Endothelial cell of umbilical vein (primary cell): ENCODE data around the gene ENHO. TPM values are rescaled to one million over a fixed set of nuclear protein-coding genes. Genes with fewer than 3 reads are reported as not detected.

ENCODE experiments used
- BruUV-seq: library from RNA; stranded (reverse); fragments of 400-500 nt; replicated peaks from 2 replicates; lab custom pipeline; 2021; lab: Mats Ljungman, UMichigan
- CTCF ChIA-PET: fragments of 300-600, 350-600 bp; sonication (Branson Sonifier 250); formaldehyde crosslinking; loops from one replicate; lab custom pipeline; 2021; ENCODE audit warnings: antibody characterized with exemption, inconsistent platforms; lab: Charles Lee
- POLR2A ChIA-PET: fragments of 300-600, 350-600 bp; sonication (Branson Sonifier 250); formaldehyde crosslinking; loops from one replicate; lab custom pipeline; 2021; ENCODE audit warnings: antibody characterized with exemption, inconsistent platforms; lab: Charles Lee
- DNase-seq: peaks from one replicate; pipeline ENCODE4 v3.0.0-alpha.2; 2011; ENCODE audit warnings: low read depth, low spot score
- FAIRE-seq: peaks from 2 replicates; lab custom pipeline; 2011; peaks lifted over from hg19 to GRCh38; lab: Jason Lieb, UNC
- H2AFZ ChIP-seq: 2 replicates; pipeline ENCODE4 v1.6.0; 2012; ENCODE audit warnings: low read depth, low read length, control low read depth, inconsistent platforms
- H3K27ac ChIP-seq: 2 replicates; pipeline ENCODE4 v1.5.1; 2011; ENCODE audit warnings: low read depth, mild to moderate bottlenecking, control low read depth, low read length, moderate library complexity; ENCODE audit not compliant: insufficient read depth
- H3K27me3 ChIP-seq, 2 experiments: 2 replicates each; pipeline versions ENCODE4 v1.6.0 to v1.6.1; 2011; ENCODE audit warnings: low read length in 2 of 2, mixed read lengths in 1 of 2; ENCODE audit not compliant: control insufficient read depth in 2 of 2, insufficient read depth in 2 of 2
- H3K36me3 ChIP-seq, 2 experiments: 2 replicates in 1 of 2; 3 replicates in 1 of 2; pipeline ENCODE4 v1.5.1; 2011; ENCODE audit warnings: low read length in 2 of 2, mild to moderate bottlenecking in 1 of 2, moderate library complexity in 1 of 2; ENCODE audit not compliant: control insufficient read depth in 2 of 2, insufficient read depth in 2 of 2; ENCODE audit errors: extremely low read depth in 1 of 2
- H3K4me1 ChIP-seq: 3 replicates; pipeline ENCODE4 v1.5.1; 2011; ENCODE audit warnings: mild to moderate bottlenecking, low read length; ENCODE audit not compliant: control insufficient read depth, insufficient read depth; ENCODE audit errors: extremely low read depth
- H3K4me2 ChIP-seq: 2 replicates; pipeline ENCODE4 v1.6.1; 2011; ENCODE audit warnings: low read length, control low read depth, mixed read lengths; ENCODE audit not compliant: insufficient read depth
- H3K4me3 ChIP-seq, 3 experiments: fragments of 200-600 bp in 1 of 3; sonication (generic), shearing (Covaris generic) in 1 of 3; replicated peaks in 1 of 3; 2 replicates each; pipeline ENCODE4 v1.5.1; 2011 to 2016; ENCODE audit warnings: control low read depth in 3 of 3, low read length in 3 of 3, mild to moderate bottlenecking in 2 of 3, inconsistent platforms in 1 of 3, low read depth in 1 of 3, moderate library complexity in 1 of 3; ENCODE audit not compliant: insufficient read depth in 1 of 3
- H3K79me2 ChIP-seq: 2 replicates; pipeline ENCODE4 v1.6.0; 2012; ENCODE audit warnings: low read length, inconsistent platforms; ENCODE audit not compliant: control insufficient read depth, insufficient read depth
- H3K9ac ChIP-seq: replicated peaks from 2 replicates; pipeline ENCODE3; 2011; ENCODE audit warnings: low read length, control low read depth; ENCODE audit not compliant: insufficient read depth; ENCODE audit errors: extremely low read depth
- H3K9me1 ChIP-seq: replicated peaks from 3 replicates; pipeline ENCODE4 v1.6.0; 2011; ENCODE audit warnings: mild to moderate bottlenecking, low read length; ENCODE audit not compliant: control insufficient read depth, insufficient read depth; ENCODE audit errors: extremely low read depth
- H3K9me3 ChIP-seq: replicated peaks from 2 replicates; pipeline ENCODE4 v1.5.1; 2012; ENCODE audit warnings: low read length, inconsistent platforms; ENCODE audit not compliant: control insufficient read depth, insufficient read depth
- H4K20me1 ChIP-seq: replicated peaks from 2 replicates; pipeline ENCODE3; 2011; ENCODE audit warnings: mild to moderate bottlenecking, low read length; ENCODE audit not compliant: control insufficient read depth, insufficient read depth; ENCODE audit errors: extremely low read depth
- CTCF ChIP-seq, 2 donors: IDR thresholded peaks; 1 replicate in 1 of 2; 2 replicates in 1 of 2; pipeline ENCODE4 v1.5.1; 2011; ENCODE audit warnings: low read length in 2 of 2, mild to moderate bottlenecking in 2 of 2, moderate library complexity in 2 of 2, control low read depth in 1 of 2, inconsistent platforms in 1 of 2, low read depth in 1 of 2; ENCODE audit not compliant: insufficient read depth in 1 of 2; ENCODE audit errors: extremely low read depth in 1 of 2
- EZH2 ChIP-seq: IDR thresholded peaks from 2 replicates; pipeline ENCODE4 v1.6.1; 2012; ENCODE audit warnings: borderline replicate concordance, low read depth, mild to moderate bottlenecking, moderate library complexity, low read length, inconsistent platforms; ENCODE audit not compliant: severe bottlenecking
- FOS ChIP-seq: IDR thresholded peaks from 2 replicates; pipeline ENCODE4 v1.6.1; 2011; ENCODE audit warnings: mild to moderate bottlenecking, low read length, moderate library complexity, borderline replicate concordance; ENCODE audit not compliant: insufficient read depth
- GATA2 ChIP-seq: IDR thresholded peaks from 2 replicates; pipeline ENCODE4 v1.7.0; 2011; ENCODE audit warnings: low read depth, mild to moderate bottlenecking, moderate library complexity, mixed read lengths, low read length; ENCODE audit not compliant: insufficient read length, insufficient read depth
- JUN ChIP-seq: IDR thresholded peaks from 2 replicates; pipeline ENCODE4 v1.6.1; 2011; ENCODE audit warnings: borderline replicate concordance, low read depth; ENCODE audit not compliant: insufficient read length, insufficient read depth
- MAX ChIP-seq: IDR thresholded peaks from 2 replicates; pipeline ENCODE4 v1.6.1; 2011; ENCODE audit not compliant: insufficient read depth, insufficient read length
- MYC ChIP-seq: IDR thresholded peaks from one replicate; pipeline ENCODE4 v1.6.1; 2011; ENCODE audit warnings: mild to moderate bottlenecking, low read depth, low read length
- POLR2A ChIP-seq: IDR thresholded peaks from 2 replicates; pipeline ENCODE4 v1.6.1; 2012; ENCODE audit warnings: low read depth, mild to moderate bottlenecking, control low read depth, low read length
- POLR2AphosphoS5 ChIP-seq: IDR thresholded peaks from 2 replicates; pipeline ENCODE4 v1.6.1; 2012; ENCODE audit warnings: low read depth, mild to moderate bottlenecking, control low read depth, low read length, moderate library complexity; ENCODE audit not compliant: insufficient read depth
- dilution Hi-C: fragments of 300-500 bp; cut with MboI; formaldehyde crosslinking; loops from one replicate; pipeline ENCODE4 v1.15.0; 2019; ENCODE audit warnings: low sequenced_read_pairs; ENCODE audit not compliant: extremely low pct_ligation_motif_present
- intact Hi-C: fragments of 100-400 bp; cut with micrococcal nuclease; formaldehyde crosslinking; loops from one replicate; pipeline ENCODE4 v1.10.0; 2022
- polyA plus RNA-seq, 4 experiments: library from polyadenylated mRNA; depleted of rRNA in 3 of 4; stranded (reverse) in 3 of 4; unstranded in 1 of 4; fragments of >200 nt; gene quantifications; 2 replicates each; pipeline versions ENCODE4 v1.2.1 to v1.2.3, GENCODE V29; 2011 to 2012; ENCODE audit warnings: missing spikeins in 1 of 4
- total RNA-seq: library from RNA; stranded (reverse); gene quantifications from 2 replicates; pipeline ENCODE4 v1.2.3, GENCODE V29; 2021

Gene ENHO
- total and polyA plus RNA-seq, 2 donors (not counting 3 experiments of a cell fraction or from before 2014, with no cell fraction given): 0.10 TPM; not detected in 1

- Histone ChIP-seq H3K4me1 (no peaks in the 10 kb centered on the region), H3K4me2 (no peak overlapping the region), H3K4me3 (no peak overlapping the region), H3K79me2 (no peaks in the 10 kb centered on the region), H3K9me3 (no peaks in the 10 kb centered on the region), H2AFZ (no peak overlapping the region), H3K36me3 (no peaks in the 10 kb centered on the region), H3K27me3 (no peaks in the 10 kb centered on the region), H3K27ac (no peak overlapping the region), H4K20me1 (no peaks in the 10 kb centered on the region), H3K9ac (no peak overlapping the region), H3K9me1 (no peaks in the 10 kb centered on the region)
- no peak for DNase-seq
- no TSS peak for BruUV-seq
- CTCF ChIA-PET: interaction anchor here (11.1 kb wide), 1 partner anchor 39 kb away, joined by 326 read pairs; no protein-coding TSS in a partner anchor
- no peak for TF ChIP-seq MAX
- no peak for TF ChIP-seq CTCF (IDR thresholded peaks at IDR 0.05; ENCODE audit: extremely low read depth in 1 of 2, insufficient read depth in 1 of 2, low read depth in 1 of 2, low read length in 2 of 2)
- TF ChIP-seq POLR2AphosphoS5: no peak
- TF ChIP-seq GATA2: no peak
- TF ChIP-seq FOS: no peak
- no peak for TF ChIP-seq POLR2A
- TF ChIP-seq JUN: no peak
- no peak for TF ChIP-seq EZH2
- TF ChIP-seq MYC: no peak
- POLR2A ChIA-PET: no interaction called here
- no peak for FAIRE-seq
- intact Hi-C loops: no loop called here
- dilution Hi-C loops: no loop called here
Observed at GRCh38 chr9:34552986-34553385, 30.2 kb upstream of the ENHO start.
